Fibroblast of skin of right biceps (primary cell): ENCODE results near the gene IRF2BP2.

ENCODE experiments used
- DNase-seq: peaks from one replicate; pipeline ENCODE4 v3.0.0-alpha.2; 2013

IRF2BP2 gene

DNA sequence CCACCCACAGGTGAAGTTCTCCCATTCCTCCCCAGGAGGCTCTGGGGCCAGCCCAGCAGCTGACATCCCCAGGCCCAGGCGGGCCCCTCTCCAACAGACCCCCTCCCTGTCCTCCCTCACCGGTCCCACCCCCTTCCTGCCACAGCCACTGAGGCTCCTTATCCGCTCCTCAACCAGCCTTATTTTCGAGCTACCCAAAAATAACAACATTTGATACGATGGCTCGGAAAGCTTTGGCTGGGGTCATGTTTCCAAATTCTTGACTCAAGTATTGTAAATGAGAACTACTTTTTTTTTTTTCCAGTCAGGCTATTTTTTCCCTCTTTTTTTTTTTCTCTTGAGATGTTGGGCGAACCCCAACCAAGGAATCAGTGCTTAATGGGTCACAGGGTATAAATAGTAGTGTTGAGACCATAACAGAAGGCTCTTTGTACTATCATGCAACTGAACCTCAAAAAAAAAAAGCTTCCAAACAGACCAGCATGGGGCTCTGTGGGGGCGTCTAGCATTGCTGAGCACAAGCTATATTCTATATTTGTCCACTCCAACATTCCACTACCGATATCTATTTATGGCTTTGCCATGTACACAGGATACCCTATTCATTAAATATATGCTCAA lies 27.2 kb downstream of the IRF2BP2 start:
- DNase-seq, result no peak

GRCh38 chr1:234582186-234582585 lies 27.8 kb downstream of the IRF2BP2 start:
- DNase-seq, result no peak

GRCh38 chr1:234581063-234581714 lies 28.8 kb downstream of the IRF2BP2 start:
- DNase-seq, result no peak

- DNase-seq, result no peak
Measured at GRCh38 chr1:234579967-234580366, 30.0 kb downstream of the IRF2BP2 start.

DNA sequence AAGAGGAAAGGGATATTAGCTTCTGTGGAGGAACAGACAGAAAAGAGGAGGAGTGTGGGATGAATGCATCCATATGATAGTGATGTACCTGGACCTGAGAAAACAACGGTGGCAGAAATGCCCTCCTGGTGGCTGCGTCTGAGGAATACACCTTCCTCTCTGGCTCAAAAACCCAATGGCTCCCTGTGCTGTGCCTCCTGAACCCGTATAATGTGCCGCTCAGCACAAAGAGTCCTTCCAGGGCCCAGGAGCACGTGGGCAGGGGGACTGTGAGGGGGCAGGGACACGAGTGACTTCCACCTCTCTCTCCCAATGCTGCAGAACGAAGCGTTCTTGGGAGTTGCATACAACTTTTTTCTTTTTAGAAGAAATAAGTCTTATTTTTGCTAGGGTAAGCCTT lies 31.2 kb downstream of the IRF2BP2 start:
- DNase-seq, result no peak

DNA sequence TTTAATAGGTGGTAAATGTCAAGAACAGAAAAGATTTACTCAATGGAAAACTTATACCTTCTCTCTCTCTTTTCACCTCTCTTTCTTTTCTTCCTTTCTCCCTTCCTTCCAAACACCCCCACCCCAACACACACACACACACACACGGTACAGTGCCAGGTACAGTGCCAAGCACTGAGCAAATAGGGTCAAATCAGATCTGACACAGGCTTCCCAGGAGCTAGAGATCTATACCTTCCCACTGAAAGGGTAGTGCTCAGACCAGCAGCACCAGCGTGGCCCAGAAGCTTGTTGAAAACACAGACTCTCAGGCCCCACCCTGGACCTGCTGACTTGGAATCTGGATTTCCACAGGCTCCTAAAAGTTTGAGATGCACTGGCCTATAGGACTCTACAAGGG lies 31.9 kb downstream of the IRF2BP2 start:
- DNase-seq, result no peak

DNA sequence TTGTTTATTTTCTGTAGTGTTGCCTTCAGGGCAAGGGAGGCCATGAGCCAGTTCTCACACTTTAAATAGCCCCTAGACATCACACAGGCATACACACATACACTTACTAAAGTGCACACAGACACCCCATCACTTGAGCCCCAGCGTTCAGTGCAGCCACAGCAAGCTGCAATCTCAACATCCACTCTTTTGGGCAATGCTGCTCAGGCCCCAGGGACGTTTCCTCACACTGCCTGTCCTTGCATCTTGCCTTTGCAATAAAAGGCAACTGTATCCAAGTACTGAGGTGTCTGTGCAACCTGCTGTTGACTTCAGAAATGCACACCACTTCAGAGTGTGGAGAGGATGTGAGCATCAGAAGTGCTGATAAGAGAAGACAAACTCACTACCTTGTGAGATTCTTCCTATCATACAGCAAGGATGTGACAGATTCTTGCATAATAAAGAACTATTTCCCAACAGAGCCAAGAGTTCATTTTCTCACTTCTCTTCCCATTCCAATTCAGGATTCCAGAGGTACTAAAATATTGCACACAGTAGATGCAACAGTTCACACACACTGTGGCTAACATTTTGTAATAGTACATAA lies 36.2 kb downstream of the IRF2BP2 start:
- DNase-seq, result peak; percentile 23

- no peak for DNase-seq
Measured at GRCh38 chr1:234572966-234573365, 37.0 kb downstream of the IRF2BP2 start.

DNA sequence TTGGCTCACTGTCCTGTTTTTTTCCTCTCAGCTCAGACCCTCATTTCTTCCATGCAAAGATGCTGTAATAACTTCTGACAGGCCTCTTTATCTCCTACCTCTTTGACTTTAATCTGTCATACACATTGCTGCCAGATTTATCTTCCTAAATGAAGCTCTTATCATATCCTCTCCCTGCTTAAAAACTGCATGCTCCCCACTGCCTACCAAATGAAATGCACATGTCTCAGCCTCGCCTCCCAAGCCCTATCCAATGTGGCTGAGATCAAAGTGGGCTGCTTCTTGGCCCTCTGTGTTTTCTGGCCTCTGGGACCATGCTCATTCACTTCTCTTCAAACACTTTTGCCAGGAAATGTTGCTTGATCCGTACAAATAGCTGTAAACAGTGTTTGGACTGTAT lies 38.3 kb downstream of the IRF2BP2 start:
- no peak for DNase-seq

- DNase-seq, result no peak
Measured at GRCh38 chr1:234570329-234571120, 39.5 kb downstream of the IRF2BP2 start.

- no peak for DNase-seq
Measured at GRCh38 chr1:234568345-234568744, 41.6 kb downstream of the IRF2BP2 start.

- no peak for DNase-seq
Measured at GRCh38 chr1:234565132-234565531, 44.8 kb downstream of the IRF2BP2 start.

GRCh38 chr1:234564035-234565029 lies 45.6 kb downstream of the IRF2BP2 start:
- DNase-seq, result peak; percentile 90

DNA sequence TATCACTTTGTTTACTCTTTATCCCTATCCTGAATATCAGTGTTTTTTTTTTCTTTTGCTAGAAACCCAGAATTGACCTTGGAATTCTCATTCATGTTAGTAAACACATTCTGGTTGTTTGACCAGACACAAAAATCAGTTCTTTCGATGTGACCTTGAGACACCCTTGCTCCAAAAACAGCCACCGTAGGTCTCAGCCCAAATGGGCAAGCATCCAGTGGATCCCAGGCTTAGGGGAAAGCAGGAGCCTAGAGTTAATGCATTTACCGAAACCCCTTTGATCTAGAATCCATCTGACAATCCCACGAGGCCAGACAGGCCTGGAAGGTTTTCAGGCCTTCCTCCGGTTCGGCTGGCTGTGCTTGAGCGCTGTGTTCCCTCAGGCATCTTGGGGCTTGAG lies 47.6 kb downstream of the IRF2BP2 start:
- DNase-seq, result no peak

- no peak for DNase-seq
Measured at GRCh38 chr1:234561319-234561718, 48.7 kb downstream of the IRF2BP2 start.

DNA sequence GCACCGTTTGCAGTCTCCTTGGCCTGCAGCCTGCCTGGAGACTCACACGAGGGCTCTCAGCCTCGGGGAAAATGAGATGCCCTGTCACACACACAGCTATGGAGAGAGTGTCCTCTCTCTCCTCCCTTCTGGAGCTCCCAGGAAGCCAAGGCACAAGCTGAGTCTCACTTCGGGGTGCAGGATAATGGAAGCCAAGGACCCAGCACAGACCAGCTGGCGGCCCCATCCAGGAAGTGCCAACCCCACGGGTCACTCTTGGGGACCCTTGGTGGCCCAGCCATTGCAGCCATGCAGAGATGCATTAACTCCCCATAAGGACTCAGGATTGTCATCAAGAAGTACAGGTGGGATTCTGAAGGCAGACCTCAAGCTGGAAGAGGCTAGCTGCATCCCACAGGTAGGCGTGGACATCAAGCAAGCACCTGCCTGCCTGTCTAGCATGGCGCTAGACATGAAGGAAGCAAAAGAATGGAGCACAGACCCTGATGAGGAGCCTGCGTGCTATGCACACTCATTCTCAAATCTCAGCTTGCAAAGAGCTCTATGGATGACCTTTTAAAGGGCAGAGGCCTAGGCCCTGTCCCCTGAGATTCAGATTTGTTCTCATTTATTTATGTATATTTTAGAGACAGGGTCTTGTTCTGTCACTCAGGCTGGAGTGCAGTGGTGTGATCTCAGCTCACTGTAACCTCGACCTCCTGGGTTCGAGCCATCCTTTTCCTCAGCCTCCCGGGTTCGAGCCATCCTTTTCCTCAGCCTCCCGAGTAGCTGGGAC lies 49.9 kb downstream of the IRF2BP2 start:
- no peak for DNase-seq

GRCh38 chr1:234559152-234559901 lies 50.7 kb downstream of the IRF2BP2 start:
- no peak for DNase-seq

DNA sequence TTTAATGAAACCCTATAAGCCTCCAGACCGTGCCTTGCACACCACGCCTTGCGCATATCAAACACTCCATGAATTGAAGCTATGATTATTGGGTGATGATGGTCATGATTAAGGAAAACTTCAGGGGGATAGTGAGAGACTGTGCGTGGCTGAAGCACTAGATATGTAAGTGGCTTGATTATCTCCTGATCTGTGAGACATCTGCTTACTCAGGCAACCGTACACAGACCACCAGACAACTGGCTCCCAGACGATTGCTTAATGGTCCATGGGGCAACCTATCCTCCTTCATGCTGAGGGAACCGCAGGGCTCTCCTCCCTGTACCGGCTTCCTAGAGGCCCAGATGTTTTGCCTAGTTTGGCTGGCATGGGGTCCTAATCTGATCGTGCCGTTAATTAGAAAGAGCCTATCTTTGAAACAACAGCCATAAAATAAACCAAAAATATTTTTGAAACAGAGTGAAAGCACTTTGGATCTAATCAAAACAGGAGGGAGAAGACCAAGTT lies 51.6 kb downstream of the IRF2BP2 start:
- peak; percentile 53 for DNase-seq

- DNase-seq, result no peak
Measured at GRCh38 chr1:234556245-234556943, 53.6 kb downstream of the IRF2BP2 start.
